ENCODE data around the gene TIRAP.
A peak's percentile ranks its signal among the peaks of the same experiment; 100 is the strongest.
"Not testable (repeated sequence)": the region's sequence is repeated elsewhere in the genome, so short reads cannot be mapped to it uniquely, and the experiment has no call there.

Gene TIRAP

GRCh38 chr11:126288237-126288636 is 5.3 kb downstream of the TIRAP start:
- no peak for DNase-seq

GRCh38 chr11:126290887-126291286 is 8.0 kb downstream of the TIRAP start:
- no peak for DNase-seq

DNA sequence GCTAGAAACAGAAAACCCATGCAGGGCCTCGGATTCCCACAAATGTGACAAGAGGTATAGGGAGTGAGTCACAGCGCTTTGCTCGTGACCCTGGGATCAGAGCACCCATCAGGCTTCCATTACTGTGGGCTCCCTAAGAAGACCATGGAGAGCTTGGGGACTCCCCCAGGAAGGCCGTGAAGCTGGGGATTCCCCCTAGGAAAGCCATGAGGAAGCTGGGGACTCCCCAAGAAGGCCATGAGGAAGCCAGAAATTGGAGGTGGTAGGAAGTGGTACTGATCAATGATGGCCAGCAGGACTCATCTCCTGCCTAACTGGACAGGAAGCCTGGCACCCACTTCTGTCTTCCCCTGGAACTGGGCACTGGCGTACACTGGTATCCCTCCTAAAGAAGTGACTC is 10.8 kb downstream of the TIRAP start:
- no peak for DNase-seq

DNA sequence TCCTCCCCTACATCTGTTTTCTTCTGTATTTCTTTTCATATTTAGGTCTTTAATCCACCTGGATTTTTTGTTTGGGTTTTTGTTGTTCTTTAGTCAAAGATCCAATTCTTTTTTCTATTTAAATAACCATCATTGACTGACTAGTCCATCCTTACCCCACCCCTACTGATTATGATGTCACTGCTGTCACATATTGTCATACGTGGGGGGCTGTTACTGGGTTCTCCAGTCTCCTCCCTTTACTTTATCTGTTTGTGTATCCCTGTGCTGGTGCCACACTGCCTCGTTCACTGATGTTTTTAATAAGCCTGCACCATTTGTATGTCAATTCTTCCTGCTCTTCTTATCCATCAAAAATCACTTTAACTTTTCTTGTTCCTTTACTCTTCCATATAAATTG is 14.1 kb downstream of the TIRAP start:
- no peak for DNase-seq

DNA sequence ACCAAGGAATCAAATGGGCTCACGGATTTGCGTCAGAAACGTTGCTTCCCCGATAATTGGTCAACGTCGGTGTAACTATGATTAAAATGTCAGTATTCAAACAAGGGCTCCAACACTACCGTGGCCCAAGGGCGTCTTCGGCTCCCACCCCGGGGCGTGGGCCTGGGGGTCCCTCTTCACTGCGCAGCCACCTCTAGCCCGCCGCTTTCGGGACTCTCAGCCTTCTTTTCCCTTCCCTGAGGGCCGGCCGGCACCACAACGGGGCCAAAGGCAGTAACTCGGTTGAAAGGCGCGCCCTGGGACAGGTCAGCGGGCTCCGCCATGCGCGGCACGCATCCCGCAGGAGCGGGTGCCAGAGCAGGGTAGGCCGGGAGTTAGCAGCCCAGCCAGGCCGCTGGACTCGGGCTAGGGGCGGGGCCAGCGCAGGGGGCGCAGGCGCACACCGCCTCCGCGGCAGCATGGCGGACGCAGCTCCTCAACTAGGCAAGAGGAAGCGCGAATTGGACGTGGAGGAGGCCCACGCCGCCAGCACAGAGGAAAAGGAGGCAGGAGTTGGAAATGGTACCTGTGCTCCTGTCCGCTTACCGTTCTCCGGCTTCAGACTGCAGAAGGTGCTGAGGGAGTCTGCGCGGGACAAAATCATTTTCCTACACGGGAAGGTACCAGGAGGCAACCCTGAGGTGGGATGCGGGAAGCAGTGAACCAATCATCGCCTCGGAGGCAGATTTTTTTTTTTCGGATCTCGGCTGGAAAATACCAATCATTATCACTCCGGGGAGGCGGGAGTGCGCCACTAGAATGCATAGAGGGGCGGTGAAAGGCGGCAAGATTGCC is 20.9 kb downstream of the TIRAP start, which contains the start of gene DCPS:
Gene DCPS (plus strand): TSS at position 438 of the 834 bp plus-strand sequence. CDS start 21 bp downstream, at position 459.
- DNase-seq: peak; percentile 76 to 98

DNA sequence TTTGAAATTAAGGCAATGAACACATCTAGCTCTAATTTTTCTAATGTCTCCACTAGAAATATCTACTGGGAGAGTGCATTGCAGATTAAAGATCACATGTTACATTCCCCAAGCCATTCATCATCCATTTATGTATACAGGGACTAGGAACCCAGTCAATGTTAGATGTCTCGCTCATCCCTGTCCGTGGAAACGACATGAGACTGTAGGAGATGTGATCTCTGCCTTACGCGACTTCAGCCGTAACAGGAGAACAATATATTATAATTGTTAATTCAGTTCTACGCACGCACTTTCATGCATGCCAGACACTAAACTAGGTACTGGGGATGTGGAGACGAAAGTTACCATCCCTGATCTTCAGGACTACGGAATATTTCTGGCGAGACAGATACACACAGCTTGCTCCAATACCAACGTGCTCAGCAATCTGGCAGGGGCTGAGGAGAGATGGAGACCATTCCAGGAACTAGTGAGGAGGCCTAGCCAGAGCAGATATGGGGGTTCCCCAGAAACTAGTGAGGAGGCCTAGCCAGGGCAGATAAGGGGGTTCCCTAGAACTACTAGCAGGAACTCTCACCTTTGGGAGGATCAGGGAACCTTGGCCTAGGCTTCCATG is 21.7 kb downstream of the TIRAP start:
- no peak for DNase-seq

- no peak for DNase-seq
Observed at GRCh38 chr11:126305699-126306098, 22.8 kb downstream of the TIRAP start.

DNA sequence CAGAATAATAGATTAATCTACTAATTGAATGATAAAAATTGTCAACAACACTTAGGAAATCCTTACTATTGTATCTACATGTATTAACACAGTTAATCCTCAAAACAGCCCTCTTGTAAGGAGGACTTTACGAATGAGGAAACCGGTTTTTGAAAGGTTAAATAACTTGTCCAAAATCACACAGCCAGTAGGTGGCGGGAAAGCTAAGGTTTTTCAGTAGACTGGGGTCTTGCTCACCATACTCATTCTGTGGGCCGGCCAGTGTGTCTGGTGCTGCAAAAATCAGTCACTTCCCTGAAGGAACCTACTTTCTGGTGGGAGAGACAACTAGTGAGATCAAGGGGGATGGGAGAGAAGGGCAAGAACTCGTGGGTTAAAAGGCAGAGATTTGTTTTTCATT is 24.8 kb downstream of the TIRAP start:
- DNase-seq: no peak

DNA sequence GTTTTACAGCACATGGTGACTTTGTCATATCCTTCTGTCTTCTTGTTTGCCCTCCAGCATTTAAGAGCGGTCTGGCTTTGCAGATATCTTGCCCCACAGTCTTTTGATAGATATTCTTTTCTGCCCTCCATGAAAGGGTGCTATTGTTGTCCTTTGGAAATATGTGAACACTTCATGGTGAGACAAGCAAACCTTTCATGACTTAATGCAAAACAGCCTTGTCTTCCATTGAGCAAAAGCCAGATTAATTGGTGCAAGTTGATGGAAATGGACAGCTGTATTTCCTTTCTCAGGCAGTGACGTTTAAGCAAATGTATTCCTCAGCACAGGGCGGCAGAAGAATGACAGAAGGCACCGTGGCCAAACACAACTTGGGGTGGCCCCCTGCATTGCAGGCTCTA is 25.4 kb downstream of the TIRAP start:
- DNase-seq: no peak

GRCh38 chr11:126308771-126309170 is 25.9 kb downstream of the TIRAP start:
- DNase-seq: not testable (repeated sequence)

GRCh38 chr11:126310200-126310991 is 27.5 kb downstream of the TIRAP start:
- peak in 1 of 2 experiments; percentile 21 for DNase-seq

DNA sequence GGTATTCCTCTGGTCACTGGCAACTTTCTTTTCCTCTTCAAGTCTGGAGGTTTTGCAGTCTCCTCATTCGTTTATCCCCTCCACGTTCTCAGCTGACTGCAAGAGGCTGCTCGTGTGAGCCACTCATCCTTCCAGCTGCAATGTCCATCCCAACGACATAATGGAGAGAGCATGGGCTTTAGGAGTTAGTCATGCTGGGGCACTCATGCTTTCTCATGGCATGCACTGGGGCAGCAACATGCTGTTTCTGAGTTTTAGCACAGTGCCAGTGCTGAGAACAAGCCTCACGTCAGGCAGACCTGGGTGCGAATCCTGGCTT is 28.1 kb downstream of the TIRAP start:
- DNase-seq: no peak

- no peak for DNase-seq
Observed at GRCh38 chr11:126311401-126312291, 28.8 kb downstream of the TIRAP start.

- no peak for DNase-seq
Observed at GRCh38 chr11:126312961-126313360, 30.1 kb downstream of the TIRAP start.

GRCh38 chr11:126313826-126314225 is 30.9 kb downstream of the TIRAP start:
- no peak for DNase-seq

DNA sequence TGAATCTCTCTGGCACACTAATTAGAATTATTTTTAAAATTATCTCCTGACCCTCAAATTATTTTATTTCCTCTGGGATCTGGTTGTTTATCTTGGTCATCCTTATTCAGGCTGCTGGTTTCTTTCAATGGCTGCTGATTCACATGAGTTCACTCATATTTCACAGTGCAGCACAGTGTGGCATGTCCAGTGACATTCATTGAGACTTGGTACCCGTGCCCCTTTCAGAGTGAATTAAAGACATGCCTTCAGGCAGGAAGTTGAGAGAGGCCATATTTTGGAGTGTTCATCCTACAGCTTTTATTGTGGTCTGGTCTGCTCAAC is 34.5 kb downstream of the TIRAP start:
- DNase-seq: no peak

- peak in 1 of 2 experiments; percentile 11 for DNase-seq
Observed at GRCh38 chr11:126317756-126318573, 35.1 kb downstream of the TIRAP start.

- DNase-seq: no peak
Observed at GRCh38 chr11:126318574-126319373, 35.9 kb downstream of the TIRAP start.

DNA sequence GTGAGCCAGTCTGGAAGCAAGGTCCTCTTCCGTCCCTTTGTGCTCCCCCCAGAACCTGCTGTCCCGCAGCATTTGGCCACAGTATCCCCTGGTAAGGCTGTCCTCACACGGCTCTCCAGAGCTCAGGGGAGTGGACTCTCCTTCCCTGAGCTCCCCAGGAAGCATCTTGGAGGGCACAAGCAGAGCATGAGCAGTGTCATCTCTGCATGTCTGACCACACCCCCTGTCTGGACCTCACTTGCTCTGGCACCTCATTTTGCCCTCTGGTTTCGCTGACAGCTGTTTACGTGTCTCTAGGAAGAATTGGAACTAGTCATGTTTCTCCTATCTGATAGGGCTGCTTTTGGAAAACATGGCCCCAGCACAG is 36.5 kb downstream of the TIRAP start:
- no peak for DNase-seq

DNA sequence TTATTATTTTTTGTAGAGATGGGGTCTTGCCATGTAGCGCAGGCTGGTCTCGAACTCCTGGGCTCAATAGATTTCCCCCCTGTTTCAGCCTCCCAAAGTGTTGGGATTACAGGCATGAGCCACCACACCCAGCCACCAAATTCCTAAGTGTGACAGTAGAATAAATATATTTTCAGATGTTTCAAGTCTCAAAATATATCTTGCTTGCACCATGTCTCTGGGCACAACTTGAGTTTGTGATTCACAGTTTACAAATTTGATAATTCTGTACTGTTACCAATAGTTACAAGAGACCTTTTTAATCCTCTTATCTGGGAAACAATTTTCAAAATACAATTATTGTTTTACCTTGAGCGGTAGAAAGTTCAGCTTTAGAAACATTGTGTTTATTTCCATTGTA is 40.1 kb downstream of the TIRAP start:
- DNase-seq: no peak
